K562 (cell line): ENCODE results near the gene HIVEP3. TPM values are rescaled to one million over a fixed set of nuclear protein-coding genes. Genes with fewer than 3 reads are reported as not detected.

Source experiments
- C11orf30 ChIP-seq: fragments of 450-650 bp; IDR thresholded peaks from 2 replicates; pipeline ENCODE4 v1.6.1; 2016; ENCODE audit warnings: low read depth, mild to moderate bottlenecking
- CBFB ChIP-seq: sonication (generic); formaldehyde crosslinking; IDR thresholded peaks from 2 replicates; pipeline ENCODE4 v1.4.0; 2020; ENCODE audit warnings: mild to moderate bottlenecking, missing genetic modification reagents
- CCNT2 ChIP-seq: IDR thresholded peaks from 2 replicates; pipeline ENCODE4 v1.6.1; 2011; ENCODE audit warnings: borderline replicate concordance, low read depth, mild to moderate bottlenecking, moderate library complexity, mixed read lengths, low read length; ENCODE audit not compliant: insufficient read length; ENCODE audit errors: extremely low read depth
- CTBP1 ChIP-seq: fragments of 450-650 bp; IDR thresholded peaks from 2 replicates; pipeline ENCODE4 v1.6.1; 2016; ENCODE audit warnings: borderline replicate concordance
- E2F3 ChIP-seq: fragments of 250-450 bp; sonication (Bioruptor Pico); IDR thresholded peaks from 2 replicates; pipeline ENCODE4 v1.4.0; 2020; ENCODE audit warnings: mild to moderate bottlenecking
- ERF ChIP-seq: fragments of 450-650 bp; formaldehyde crosslinking; IDR thresholded peaks from 2 replicates; pipeline ENCODE4 v1.4.0; 2020; ENCODE audit warnings: mild to moderate bottlenecking, mixed read lengths
- GABPB1 ChIP-seq: sonication (generic); formaldehyde crosslinking; IDR thresholded peaks from 2 replicates; pipeline ENCODE4 v1.8.0; 2022; ENCODE audit warnings: mild to moderate bottlenecking, missing genetic modification reagents
- GATAD2A ChIP-seq: fragments of 450-650 bp; IDR thresholded peaks from 2 replicates; pipeline ENCODE4 v1.6.1; 2017
- HES1 ChIP-seq: fragments of 450-650 bp; IDR thresholded peaks from 2 replicates; pipeline ENCODE4 v1.6.1; 2016; ENCODE audit warnings: low read depth, mild to moderate bottlenecking, moderate library complexity
- IRF9 ChIP-seq: fragments of 450-650 bp; IDR thresholded peaks from 2 replicates; pipeline ENCODE4 v1.6.1; 2016; ENCODE audit warnings: missing biosample characterization, missing genetic modification characterization
- KDM4B ChIP-seq, 2 experiments: fragments of 450-650 bp in 1 of 2; sonication (generic) in 1 of 2; IDR thresholded peaks; 2 replicates each; pipeline ENCODE4 v1.6.1; 2016 to 2017; ENCODE audit warnings: borderline replicate concordance in 2 of 2, antibody characterized with exemption in 1 of 2, low read depth in 1 of 2, mild to moderate bottlenecking in 1 of 2
- KLF13 ChIP-seq: fragments of 450-650 bp; IDR thresholded peaks from 2 replicates; pipeline ENCODE4 v1.6.1; 2016; ENCODE audit warnings: missing genetic modification characterization, low read depth, mild to moderate bottlenecking, missing compliant biosample characterization, moderate library complexity, borderline replicate concordance
- MXD1 ChIP-seq: fragments of 250-450 bp; sonication (Bioruptor Pico); IDR thresholded peaks from 2 replicates; pipeline ENCODE4 v1.8.0; 2021; ENCODE audit warnings: borderline replicate concordance, mild to moderate bottlenecking, moderate library complexity; ENCODE audit not compliant: poor library complexity, severe bottlenecking
- NBN ChIP-seq: fragments of 450-650 bp; IDR thresholded peaks from 2 replicates; pipeline ENCODE4 v1.6.1; 2016; ENCODE audit warnings: low read depth, mild to moderate bottlenecking
- NCOA2 ChIP-seq, 2 experiments: fragments of 450-650 bp; IDR thresholded peaks; 2 replicates each; pipeline ENCODE4 v1.6.1; 2018; ENCODE audit warnings: mild to moderate bottlenecking in 2 of 2, moderate library complexity in 1 of 2; ENCODE audit not compliant: partially characterized antibody in 2 of 2
- NRF1 ChIP-seq, 2 experiments: fragments of 450-650 bp; IDR thresholded peaks in 1 of 2; conservative IDR thresholded peaks in 1 of 2; 2 replicates each; pipeline ENCODE4 v1.6.1; 2014; ENCODE audit warnings: mild to moderate bottlenecking in 2 of 2
- PHB2 ChIP-seq: fragments of 450-650 bp; IDR thresholded peaks from 2 replicates; pipeline ENCODE4 v1.6.1; 2017; ENCODE audit warnings: low read depth
- PTTG1 ChIP-seq: fragments of 450-650 bp; IDR thresholded peaks from 2 replicates; pipeline ENCODE4 v1.6.1; 2016; ENCODE audit warnings: low read depth, mild to moderate bottlenecking, missing genetic modification characterization, missing compliant biosample characterization
- RCOR1 ChIP-seq, 2 experiments: IDR thresholded peaks; 2 replicates each; pipeline ENCODE4 v1.6.1; 2012; ENCODE audit warnings: low read depth in 2 of 2, low read length in 2 of 2, borderline replicate concordance in 1 of 2, improper control_type of control experiment in 1 of 2
- TAF9B ChIP-seq: fragments of 450-650 bp; IDR thresholded peaks from 2 replicates; pipeline ENCODE4 v1.6.1; 2018; ENCODE audit warnings: mild to moderate bottlenecking; ENCODE audit not compliant: partially characterized antibody
- TFAM ChIP-seq: fragments of 250-450 bp; sonication (Bioruptor Pico); conservative IDR thresholded peaks from 2 replicates; pipeline ENCODE4 v1.5.0; 2021; ENCODE audit warnings: mild to moderate bottlenecking, moderate library complexity
- TGIF2 ChIP-seq: sonication (generic); formaldehyde crosslinking; IDR thresholded peaks from 2 replicates; pipeline ENCODE4 v1.8.1; 2022; ENCODE audit warnings: mild to moderate bottlenecking, missing genetic modification reagents, moderate library complexity
- ZFP36 ChIP-seq: fragments of 150-350 bp; IDR thresholded peaks from 2 replicates; pipeline ENCODE4 v1.6.1; 2018; ENCODE audit warnings: low read length, low read depth; ENCODE audit not compliant: partially characterized antibody
- ZNF134 ChIP-seq: fragments of 250-450 bp; sonication (Bioruptor Pico); conservative IDR thresholded peaks from 2 replicates; pipeline ENCODE4 v1.4.0; 2020
- ZNF583 ChIP-seq: fragments of 250-450 bp; sonication (Bioruptor Pico); IDR thresholded peaks from 2 replicates; pipeline ENCODE4 v1.4.0; 2020
- ZNF589 ChIP-seq: fragments of 200-800 bp; sonication (Bioruptor generic); IDR thresholded peaks from 2 replicates; pipeline ENCODE4 v1.6.1; 2016; ENCODE audit warnings: low read depth, missing genetic modification characterization, missing compliant biosample characterization
- ZNF740 ChIP-seq, 3 experiments: fragments of 200-800 bp in 1 of 3; sonication (Bioruptor generic) in 1 of 3; sonication (generic) in 1 of 3; formaldehyde crosslinking in 1 of 3; IDR thresholded peaks; 2 replicates each; pipeline versions ENCODE4 v1.6.1 to v1.8.0; 2016 to 2022; ENCODE audit warnings: mild to moderate bottlenecking in 2 of 3, missing compliant biosample characterization in 2 of 3, missing genetic modification characterization in 2 of 3, missing genetic modification reagents in 1 of 3
- ZNF780A ChIP-seq: fragments of 250-450 bp; sonication (Bioruptor Pico); IDR thresholded peaks from 2 replicates; pipeline ENCODE4 v1.5.0; 2021; ENCODE audit warnings: mild to moderate bottlenecking
- polyA plus RNA-seq, 8 experiments: library from polyadenylated mRNA; depleted of rRNA in 4 of 8; stranded (reverse) in 5 of 8; unstranded in 3 of 8; fragments of >200 nt; fragmentation: Nextera tagmentation in 2 of 8; fragmentation: Illumina TruSeq in 1 of 8; extraction: Ambion mirVana in 2 of 8; extraction: Trizol in 1 of 8; gene quantifications; 2 replicates each; pipeline versions ENCODE4 v1.2.1 to v1.2.3, GENCODE V29; 2011 to 2014; ENCODE audit warnings: inconsistent platforms in 1 of 8, missing spikeins in 1 of 8
- total RNA-seq, 7 experiments: library from RNA; depleted of rRNA in 6 of 7; stranded (reverse); fragments of >200 nt in 6 of 7; fragmentation: Illumina TruSeq in 2 of 7; extraction: Trizol in 2 of 7; gene quantifications; 2 replicates each; pipeline versions ENCODE4 v1.2.1 to v1.2.3, GENCODE V29; 2011 to 2021; ENCODE audit warnings: low replicate concordance in 1 of 7

Gene HIVEP3
- total and polyA plus RNA-seq, 9 of the 15 experiments (the other 6 are each of a cell fraction or from before 2014, with no cell fraction given), result 0.09 to 0.58 (median 0.34) TPM; not detected in 1

GRCh38 chr1:41898191-41898713, 20.5 kb downstream of the HIVEP3 start (continued):
- TF ChIP-seq ZNF740 (CRISPR knock-in tag; IDR thresholded peaks at IDR 0.05) (no peak), ZNF740 (tag; IDR thresholded peaks at IDR 0.05) (no peak), CTBP1 (peak; percentile 64; the same call in 1 of the 2 replicates), ERF (CRISPR knock-in tag) (no peak), ZNF134 (CRISPR knock-in tag) (no peak), PHB2 (no peak), ZNF589 (no peak), GATAD2A (no peak), C11orf30 (peak; percentile 80), E2F3 (CRISPR knock-in tag) (no peak), TGIF2 (CRISPR knock-in tag) (no peak), CCNT2 (no peak), NRF1 (conservative IDR thresholded peaks at IDR 0.05 in 1 of 2, IDR thresholded peaks at IDR 0.05 in 1 of 2) (peak in 1 of 2 experiments; percentile 19; a peak in 1 of 4 replicates), MXD1 (CRISPR knock-in tag) (no peak), KDM4B (IDR thresholded peaks at IDR 0.05; ENCODE audit: borderline replicate concordance in 2 of 2, low read depth in 1 of 2) (no peak), ZNF583 (CRISPR knock-in tag) (no peak), TFAM (CRISPR knock-in tag) (no peak), KLF13 (tag) (no peak), CBFB (CRISPR knock-in tag) (no peak), RCOR1 (IDR thresholded peaks at IDR 0.05; ENCODE audit: borderline replicate concordance in 1 of 2, low read depth in 2 of 2, low read length in 2 of 2) (peak in 1 of 2 experiments; percentile 48; a peak in 1 of 4 replicates), HES1 (no peak), NCOA2 (IDR thresholded peaks at IDR 0.05; ENCODE audit: partially characterized antibody in 2 of 2) (no peak), IRF9 (no peak), GABPB1 (CRISPR knock-in tag) (peak; percentile 54; the same call in 1 of the 2 replicates), ZNF780A (CRISPR knock-in tag) (no peak), PTTG1 (tag) (no peak), ZFP36 (no peak), NBN (no peak), TAF9B (no peak)
